ENCODE data around the gene RTP5. TPM values are rescaled to one million over a fixed set of nuclear protein-coding genes. Genes with fewer than 3 reads are reported as not detected.
"Not testable (repeated sequence)": the region's sequence is repeated elsewhere in the genome, so short reads cannot be mapped to it uniquely, and the experiment has no call there.

RTP5 gene
- total RNA-seq (2021) (0.20 TPM in 1 of 2 replicates, not detected in the other), Bru-seq, nascent RNA (not detected), BruChase-seq, experiment 1, labeled RNA remaining after a 2-hour chase (not detected), BruChase-seq, experiment 2, labeled RNA remaining after a 6-hour chase (percentile 20 among the genes with signal in this experiment)
- long read RNA-seq, result 0 reads

DNA sequence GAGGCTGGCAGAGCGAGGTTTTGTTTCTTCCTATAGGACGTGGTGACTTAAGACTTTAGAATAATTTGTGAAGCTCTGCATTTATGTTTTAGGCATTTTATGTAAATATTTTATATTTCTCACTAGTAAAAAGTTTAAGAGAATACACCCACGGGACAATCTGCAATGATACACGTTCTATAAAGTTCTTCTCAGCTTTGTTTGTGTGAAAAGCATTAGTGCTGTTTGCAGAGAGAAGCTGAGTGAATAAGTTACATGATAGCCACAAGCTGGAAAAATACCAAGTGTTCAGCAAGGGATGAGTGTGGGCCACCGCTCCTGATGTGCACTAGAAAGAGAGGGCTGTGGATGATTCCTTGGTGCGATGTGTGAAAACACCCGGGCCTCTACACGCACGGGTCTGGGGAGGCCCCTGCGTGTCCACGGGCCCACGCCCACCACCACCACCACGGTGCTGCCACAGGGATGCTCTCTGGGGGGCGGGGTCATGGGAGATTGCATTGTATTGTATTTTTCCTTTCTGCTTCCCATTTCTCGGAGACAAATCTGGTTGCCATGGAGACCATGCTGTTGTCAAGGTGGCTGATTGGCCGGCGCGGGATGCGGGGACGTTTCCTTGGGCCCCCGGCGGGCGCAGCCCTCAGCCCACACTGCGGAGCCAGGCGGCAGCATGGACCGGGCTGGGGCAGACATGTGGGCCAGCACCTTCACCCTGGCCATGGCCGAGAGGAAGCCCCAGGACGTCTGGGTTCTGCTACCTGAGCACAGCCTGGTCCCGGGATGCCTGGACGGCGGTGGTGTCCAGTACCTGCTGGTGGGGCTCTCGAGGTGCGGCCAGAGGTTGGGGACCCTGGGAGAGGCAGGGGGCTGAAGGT is at the start of gene RTP5:
Gene RTP5 (plus strand): TSS at position 643 of the 875 bp plus-strand sequence. CDS start 28 bp downstream, at position 671.
- peaks cover 6% of the 10 kb centered on the region for H3K4me1 ChIP-seq (ENCODE audit: insufficient read depth, low read length, poor library complexity, severe bottlenecking)
- H3K27ac ChIP-seq (ENCODE audit: low read depth, low read length, poor library complexity, severe bottlenecking), result peak within 1 kb of the TSS; percentile 50
- intact Hi-C loops (cut with micrococcal nuclease; ENCODE audit: unreplicated experiment), result no loop called here
- no TSS peak for BruUV-seq (replicated peaks)
- ChIA-PET POLR2A (ENCODE audit: low non-redundant PET) (interaction anchor here (0.6 to 0.9 kb wide), 2 partner anchors 65 to 145 kb away, joined by 3 to 12 read pairs; no protein-coding TSS in a partner anchor), CTCF (no interaction called here)
- TF ChIP-seq, protein P1, sequence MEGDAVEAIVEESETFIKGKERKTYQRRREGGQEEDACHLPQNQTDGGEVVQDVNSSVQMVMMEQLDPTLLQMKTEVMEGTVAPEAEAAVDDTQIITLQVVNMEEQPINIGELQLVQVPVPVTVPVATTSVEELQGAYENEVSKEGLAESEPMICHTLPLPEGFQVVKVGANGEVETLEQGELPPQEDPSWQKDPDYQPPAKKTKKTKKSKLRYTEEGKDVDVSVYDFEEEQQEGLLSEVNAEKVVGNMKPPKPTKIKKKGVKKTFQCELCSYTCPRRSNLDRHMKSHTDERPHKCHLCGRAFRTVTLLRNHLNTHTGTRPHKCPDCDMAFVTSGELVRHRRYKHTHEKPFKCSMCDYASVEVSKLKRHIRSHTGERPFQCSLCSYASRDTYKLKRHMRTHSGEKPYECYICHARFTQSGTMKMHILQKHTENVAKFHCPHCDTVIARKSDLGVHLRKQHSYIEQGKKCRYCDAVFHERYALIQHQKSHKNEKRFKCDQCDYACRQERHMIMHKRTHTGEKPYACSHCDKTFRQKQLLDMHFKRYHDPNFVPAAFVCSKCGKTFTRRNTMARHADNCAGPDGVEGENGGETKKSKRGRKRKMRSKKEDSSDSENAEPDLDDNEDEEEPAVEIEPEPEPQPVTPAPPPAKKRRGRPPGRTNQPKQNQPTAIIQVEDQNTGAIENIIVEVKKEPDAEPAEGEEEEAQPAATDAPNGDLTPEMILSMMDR (conservative IDR thresholded peaks at IDR 0.05; ENCODE audit: low read depth, low read length), result no peak
- TF ChIP-seq EZH2 (IDR thresholded peaks at IDR 0.05; ENCODE audit: borderline replicate concordance, low read depth, low read length, poor library complexity, severe bottlenecking), result no peak
- no peaks in the 10 kb centered on the region for H3K27me3 ChIP-seq (replicated peaks; ENCODE audit: insufficient read depth, low read depth, low read length, poor library complexity)
- no peak within 1 kb of the TSS for H3K4me3 ChIP-seq (ENCODE audit: low read depth, low read length, poor library complexity, severe bottlenecking)
- no peaks in the 10 kb centered on the region for H3K36me3 ChIP-seq (ENCODE audit: insufficient read depth, low read length, poor library complexity, severe bottlenecking)
- no peaks in the 10 kb centered on the region for H3K9me3 ChIP-seq (ENCODE audit: low read depth, low read length, poor library complexity, severe bottlenecking)
- DNase-seq (ENCODE audit: low spot score), result no peak

DNA sequence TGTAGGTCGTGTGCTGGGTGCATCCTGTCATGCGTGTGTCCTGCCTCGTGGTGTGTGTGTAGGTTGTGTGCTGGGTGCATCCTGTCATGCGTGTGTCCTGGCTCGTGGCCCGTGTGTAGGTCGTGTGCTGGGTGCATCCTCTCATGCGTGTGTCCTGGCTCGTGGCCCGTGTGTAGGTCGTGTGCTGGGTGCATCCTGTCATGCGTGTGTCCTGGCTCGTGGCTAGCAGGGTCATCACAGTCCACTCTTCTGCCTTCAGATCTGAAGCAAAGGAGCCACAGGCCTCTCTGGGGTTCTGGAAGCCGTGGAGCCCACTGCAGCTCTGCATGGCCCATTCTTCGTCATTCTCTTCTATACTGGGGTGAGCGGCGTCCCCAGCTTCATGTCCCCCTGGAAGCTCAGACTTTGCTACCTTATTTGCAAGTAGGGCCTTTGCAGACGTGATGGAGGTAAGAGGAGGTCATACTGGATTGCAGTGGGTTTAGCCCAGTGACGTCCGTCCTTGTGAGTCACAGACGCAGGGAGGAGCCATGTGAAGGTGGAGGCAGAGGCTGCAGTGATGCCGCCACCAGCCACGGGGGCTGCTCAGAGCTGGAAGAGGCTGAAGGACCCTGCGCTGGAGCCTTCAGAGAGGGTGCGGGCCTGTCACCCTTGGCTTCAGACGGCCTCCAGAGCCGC is 49.4 kb upstream of the RTP5 start:
- CTCF ChIA-PET, result interaction anchor here (0.6 kb wide), 1 partner anchor 90 kb away, joined by 3 read pairs; no protein-coding TSS in a partner anchor
- H3K9me3 ChIP-seq (ENCODE audit: low read depth, low read length, poor library complexity, severe bottlenecking); H3K4me3 ChIP-seq (ENCODE audit: low read depth, low read length, poor library complexity, severe bottlenecking); BruUV-seq (replicated peaks); DNase-seq (ENCODE audit: low spot score); H3K27me3 ChIP-seq (replicated peaks; ENCODE audit: insufficient read depth, low read depth, low read length, poor library complexity); POLR2A ChIA-PET (ENCODE audit: low non-redundant PET); H3K36me3 ChIP-seq (ENCODE audit: insufficient read depth, low read length, poor library complexity, severe bottlenecking); intact Hi-C loops (cut with micrococcal nuclease; ENCODE audit: unreplicated experiment): not testable (repeated sequence)
- Histone ChIP-seq H3K4me1 (ENCODE audit: insufficient read depth, low read length, poor library complexity, severe bottlenecking) (peaks cover 44% of the 10 kb centered on the region), H3K27ac (ENCODE audit: low read depth, low read length, poor library complexity, severe bottlenecking) (peak overlapping the region; percentile 92)

DNA sequence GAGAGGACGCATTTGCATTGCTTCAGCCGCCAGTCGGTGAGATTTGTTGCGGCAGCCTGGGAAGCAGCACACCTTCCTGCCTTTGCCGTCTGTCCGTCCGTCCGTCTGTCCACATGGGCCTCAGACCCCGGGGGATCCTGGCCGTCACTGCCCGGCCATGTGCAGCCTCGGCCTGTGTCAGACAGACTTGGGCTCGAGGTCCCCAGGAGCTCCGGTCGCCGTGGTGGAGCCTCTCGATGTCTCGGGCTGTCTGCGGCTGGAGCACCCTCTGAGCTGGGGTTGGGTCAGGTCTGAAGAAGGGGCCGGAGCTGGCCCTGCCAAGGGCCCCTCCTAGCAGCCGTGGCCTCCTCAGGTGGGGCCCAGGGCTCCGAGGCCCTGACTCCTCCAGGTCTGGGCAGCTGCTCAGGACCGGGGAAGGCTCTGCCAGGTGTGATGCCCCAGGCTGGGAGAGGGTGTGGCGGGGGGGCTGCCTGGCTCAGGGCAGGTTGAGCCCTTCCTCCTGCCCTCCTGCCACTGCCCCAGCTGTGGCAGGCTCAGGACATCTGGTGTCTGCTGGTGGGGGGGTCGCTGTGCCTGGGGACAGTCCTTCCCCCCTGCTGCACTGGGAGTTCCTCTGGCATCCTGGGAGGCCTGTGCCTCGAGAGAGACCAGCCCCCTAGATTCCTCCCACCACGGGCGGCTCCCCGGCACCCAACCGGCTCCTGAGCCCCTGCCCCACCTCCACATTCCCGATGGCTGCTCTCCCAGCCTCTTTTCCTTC is 48.7 kb upstream of the RTP5 start:
- CTCF ChIA-PET, result interaction anchor here (0.6 kb wide), 1 partner anchor 91 kb away, joined by 3 read pairs; no protein-coding TSS in a partner anchor

More for the DNA sequence above, 48.7 kb upstream of the RTP5 start:
- Histone ChIP-seq H3K27me3 (replicated peaks; ENCODE audit: insufficient read depth, low read depth, low read length, poor library complexity) (no peaks in the 10 kb centered on the region), H3K27ac (ENCODE audit: low read depth, low read length, poor library complexity, severe bottlenecking) (peak overlapping the region; percentile 92), H3K4me1 (ENCODE audit: insufficient read depth, low read length, poor library complexity, severe bottlenecking) (peaks cover 42% of the 10 kb centered on the region), H3K4me3 (ENCODE audit: low read depth, low read length, poor library complexity, severe bottlenecking) (no peak overlapping the region), H3K36me3 (ENCODE audit: insufficient read depth, low read length, poor library complexity, severe bottlenecking) (no peaks in the 10 kb centered on the region), H3K9me3 (ENCODE audit: low read depth, low read length, poor library complexity, severe bottlenecking) (peaks cover under 1% of the 10 kb centered on the region)
- POLR2A ChIA-PET (ENCODE audit: low non-redundant PET), result no interaction called here
- intact Hi-C loops (cut with micrococcal nuclease; ENCODE audit: unreplicated experiment), result no loop called here
- DNase-seq (ENCODE audit: low spot score), result no peak
- TF ChIP-seq EZH2 (IDR thresholded peaks at IDR 0.05; ENCODE audit: borderline replicate concordance, low read depth, low read length, poor library complexity, severe bottlenecking), result no peak
- TSS peak; percentile 86 for BruUV-seq (replicated peaks)
